Ovary (tissue), 9 donors: Measurements from ENCODE around the gene LIN37. TPM values are rescaled to one million over a fixed set of nuclear protein-coding genes. Genes with fewer than 3 reads are reported as not detected.

Experiments used
- DNase-seq, 5 donors: peaks; one replicate each; pipeline ENCODE4 v3.0.0-alpha.2; 2019 to 2020
- H3K27ac ChIP-seq, 2 donors: fragments of 200-600 bp; one replicate each; pipeline versions ENCODE4 v1.5.1 to v1.8.0; 2019 to 2022
- H3K27me3 ChIP-seq: fragments of 200-600 bp; one replicate; pipeline ENCODE4 v1.8.0; 2022
- H3K36me3 ChIP-seq: fragments of 200-600 bp; sonication (generic); one replicate; pipeline ENCODE4 v1.5.1; 2019
- H3K4me1 ChIP-seq: one replicate; pipeline ENCODE4 v1.8.1; 2013; ENCODE audit warnings: mild to moderate bottlenecking, moderate library complexity; ENCODE audit not compliant: insufficient read depth
- H3K4me3 ChIP-seq: fragments of 200-600 bp; sonication (generic); one replicate; pipeline ENCODE4 v1.5.1; 2017
- H3K9me3 ChIP-seq, 2 donors: fragments of 200-600 bp in 1 of 2; sonication (generic) in 1 of 2; one replicate each; pipeline versions ENCODE4 v1.5.1 to v1.8.1; 2013 to 2019; ENCODE audit warnings: mild to moderate bottlenecking in 1 of 2, moderate library complexity in 1 of 2
- CTCF ChIP-seq, 3 donors: fragments of 450-650 bp in 2 of 3; fragments of 200-600 bp in 1 of 3; IDR thresholded peaks; one replicate each; pipeline versions ENCODE4 v1.5.1 to v1.8.0; 2016 to 2022; ENCODE audit warnings: antibody characterized with exemption in 3 of 3, mild to moderate bottlenecking in 1 of 3
- EP300 ChIP-seq: sonication (generic); formaldehyde crosslinking; IDR thresholded peaks from one replicate; pipeline ENCODE4 v1.6.1; 2017; ENCODE audit warnings: antibody characterized with exemption
- POLR2A ChIP-seq: fragments of 450-650 bp; IDR thresholded peaks from one replicate; pipeline ENCODE4 v1.6.1; 2017; ENCODE audit warnings: antibody characterized with exemption, mild to moderate bottlenecking, moderate library complexity
- WGBS, 3 donors: extraction: QIAGEN DNeasy Blood & Tissue Kit in 1 of 3; methylation state at CpG; one replicate each; pipeline versions ENCODE4 v1.1.5 to v1.1.7; 2013 to 2017; 5-methylcytosine and 5-hydroxymethylcytosine counted together
- intact Hi-C, 4 donors: fragments of 100-400 bp; cut with DNase I; formaldehyde crosslinking; loops; one replicate each; pipeline versions ENCODE4 v1.11.0 to v1.15.1; 2022 to 2023
- polyA plus RNA-seq, 2 donors: library from polyadenylated mRNA; stranded (reverse); fragments of 200-250 nt in 1 of 2; fragments of 350-450 nt in 1 of 2; fragmentation: Illumina TruSeq in 1 of 2; extraction: RNeasy Lipid Tissue Mini Kit (QIAGEN cat#74804) in 1 of 2; gene quantifications; one replicate each; pipeline ENCODE4 v1.2.3, GENCODE V29; 2013 to 2014
- total RNA-seq, 7 donors: library from RNA; depleted of rRNA in 2 of 7; stranded (reverse); fragments of >200 nt in 2 of 7; fragmentation: NEBNext Ultra II Directional in 3 of 7; extraction: Animal tissue kit (Norgen Biotek cat#: 25700) in 3 of 7; gene quantifications; one replicate each; pipeline versions ENCODE4 v1.1.0 to v1.2.4, GENCODE V29; 2016 to 2023
- donor health status: DM: no; HTN: no; CAD: no; lungs with moderate emphysema.
- donor health status: DM: no; HTN: no; CAD: no.
- donor health status: Bipolar disorder and iron deficiency.
- donor health status: DM: yes; HTN: yes; CAD: no.
- donor health status: DM: no; HTN: no; CAD: no.
- donor health status: DM: yes; HTN: yes; CAD: no.

The LIN37 gene
- total and polyA plus RNA-seq, 9 donors: 9.8 to 25.6 (median 19.1) TPM

GRCh38 chr19:35750167-35750566 is 1.8 kb downstream of the LIN37 start:
- Histone ChIP-seq H3K4me1 (peaks cover 12% of the 10 kb centered on the region), H3K9me3 (no peaks in the 10 kb centered on the region), H3K36me3 (no peaks in the 10 kb centered on the region), H3K27me3 (no peaks in the 10 kb centered on the region), H3K4me3 (no peak overlapping the region), H3K27ac (no peak overlapping the region)
- WGBS, 3 donors: 85 to 93% (median 89%) methylated on average over 5 of the region's 5 CpGs
- no peak for TF ChIP-seq EP300
- no peak for TF ChIP-seq POLR2A
- TF ChIP-seq CTCF (IDR thresholded peaks at IDR 0.05): no peak
- no peak for DNase-seq
- intact Hi-C loops: no loop called here

- no peaks in the 10 kb centered on the region for H3K27me3 ChIP-seq
- H3K36me3 ChIP-seq: no peaks in the 10 kb centered on the region
- 81 to 86% (median 82%) methylated on average over 14 of the region's 14 CpGs for WGBS, 3 donors
- intact Hi-C loops: no loop called here
- no peaks in the 10 kb centered on the region for H3K9me3 ChIP-seq
- H3K27ac ChIP-seq: no peak overlapping the region
- DNase-seq: no peak
- peaks cover 13% of the 10 kb centered on the region for H3K4me1 ChIP-seq
- no peak for TF ChIP-seq CTCF (IDR thresholded peaks at IDR 0.05)
- no peak for TF ChIP-seq POLR2A
- TF ChIP-seq EP300: no peak
- H3K4me3 ChIP-seq: no peak overlapping the region
Observed at GRCh38 chr19:35751839-35752745, 3.7 kb downstream of the LIN37 start.

- peak in 2 of 5 donors; percentile 44 to 59 for DNase-seq
- WGBS, 3 donors: 90 to 93% (median 92%) methylated on average over 20 of the region's 20 CpGs
- H3K36me3 ChIP-seq: no peaks in the 10 kb centered on the region
- no peak overlapping the region for H3K27ac ChIP-seq
- H3K9me3 ChIP-seq: no peaks in the 10 kb centered on the region
- TF ChIP-seq EP300 (no peak), POLR2A (no peak), CTCF (IDR thresholded peaks at IDR 0.05) (no peak)
- no peak overlapping the region for H3K4me3 ChIP-seq
- no peaks in the 10 kb centered on the region for H3K27me3 ChIP-seq
- intact Hi-C loops: no loop called here
- H3K4me1 ChIP-seq: peaks cover 13% of the 10 kb centered on the region
Observed at GRCh38 chr19:35752746-35753350, 4.5 kb downstream of the LIN37 start.

- Histone ChIP-seq H3K4me3 (no peak overlapping the region), H3K4me1 (peaks cover 11% of the 10 kb centered on the region), H3K27ac (peak overlapping the region; percentile 21 to 97), H3K36me3 (no peaks in the 10 kb centered on the region), H3K27me3 (no peaks in the 10 kb centered on the region), H3K9me3 (no peaks in the 10 kb centered on the region)
- peak in 4 of 5 donors; percentile 46 to 56 (median 54) for DNase-seq
- TF ChIP-seq EP300: no peak
- TF ChIP-seq CTCF (IDR thresholded peaks at IDR 0.05): no peak
- TF ChIP-seq POLR2A: no peak
- 89 to 93% (median 90%) methylated on average over 16 to 20 of the region's 20 CpGs for WGBS, 3 donors
- intact Hi-C loops: no loop called here
Observed at GRCh38 chr19:35753634-35754369, 5.4 kb downstream of the LIN37 start.
